ENCODE results near the gene ARHGAP10. TPM values are rescaled to one million over a fixed set of nuclear protein-coding genes. Genes with fewer than 3 reads are reported as not detected.

Gene ARHGAP10
- total RNA-seq, 1 experiment from 2014 or later, result 11.7 TPM

- Histone ChIP-seq H3K4me3 (ENCODE audit: low read depth in 2 of 2, low read length in 2 of 2) (no peak overlapping the region), H3K9me3 (ENCODE audit: control insufficient read depth, insufficient read depth, low read depth, low read length) (no peaks in the 10 kb centered on the region), H3K27ac (ENCODE audit: low read length) (no peak overlapping the region), H3K36me3 (ENCODE audit: control insufficient read depth, insufficient read depth, low read length) (no peaks in the 10 kb centered on the region; the same call in 1 of the 2 replicates), H3K4me1 (ENCODE audit: control insufficient read depth, insufficient read depth, low read length) (no peaks in the 10 kb centered on the region), H3K27me3 (ENCODE audit: control insufficient read depth, insufficient read depth, low read length) (no peaks in the 10 kb centered on the region)
- ChIA-PET POLR2A (no interaction called here), CTCF (no interaction called here)
- TF ChIP-seq CTCF (IDR thresholded peaks at IDR 0.05) (no peak), REST (IDR thresholded peaks at IDR 0.05; ENCODE audit: insufficient read depth in 1 of 2, low read depth in 2 of 2, low read length in 1 of 2) (no peak), TCF7L2 (IDR thresholded peaks at IDR 0.05; ENCODE audit: low read depth, low read length) (no peak), SIN3A (IDR thresholded peaks at IDR 0.05; ENCODE audit: borderline replicate concordance, insufficient read depth, low read depth, low read length) (no peak), POLR2AphosphoS5 (IDR thresholded peaks at IDR 0.05; ENCODE audit: low read depth, low read length) (no peak)
- no TSS peak for BruUV-seq (replicated peaks)
- ATAC-seq (no peak), DNase-seq (ENCODE audit: low read depth, low spot score) (no peak)
- intact Hi-C loops (cut with micrococcal nuclease; ENCODE audit: unreplicated experiment), result no loop called here
- in situ Hi-C loops (cut with HindIII; ENCODE audit: low pct_unique_long_range_greater_than_20kb, low sequenced_read_pairs), result no loop called here
Measured at GRCh38 chr4:148023512-148024181, 291.8 kb downstream of the ARHGAP10 start.

- Histone ChIP-seq H3K27ac (ENCODE audit: low read length) (no peak overlapping the region), H3K4me1 (ENCODE audit: control insufficient read depth, insufficient read depth, low read length) (no peaks in the 10 kb centered on the region), H3K4me3 (ENCODE audit: low read depth in 2 of 2, low read length in 2 of 2) (no peak overlapping the region), H3K36me3 (ENCODE audit: control insufficient read depth, insufficient read depth, low read length) (no peaks in the 10 kb centered on the region; the same call in 1 of the 2 replicates), H3K27me3 (ENCODE audit: control insufficient read depth, insufficient read depth, low read length) (no peaks in the 10 kb centered on the region), H3K9me3 (ENCODE audit: control insufficient read depth, insufficient read depth, low read depth, low read length) (no peaks in the 10 kb centered on the region)
- ATAC-seq (no peak), DNase-seq (ENCODE audit: low read depth, low spot score) (no peak)
- no TSS peak for BruUV-seq (replicated peaks)
- TF ChIP-seq CTCF (IDR thresholded peaks at IDR 0.05) (no peak), SIN3A (IDR thresholded peaks at IDR 0.05; ENCODE audit: borderline replicate concordance, insufficient read depth, low read depth, low read length) (no peak), REST (IDR thresholded peaks at IDR 0.05; ENCODE audit: insufficient read depth in 1 of 2, low read depth in 2 of 2, low read length in 1 of 2) (no peak), TCF7L2 (IDR thresholded peaks at IDR 0.05; ENCODE audit: low read depth, low read length) (no peak), POLR2AphosphoS5 (IDR thresholded peaks at IDR 0.05; ENCODE audit: low read depth, low read length) (no peak)
- intact Hi-C loops (cut with micrococcal nuclease; ENCODE audit: unreplicated experiment), result no loop called here
- in situ Hi-C loops (cut with HindIII; ENCODE audit: low pct_unique_long_range_greater_than_20kb, low sequenced_read_pairs), result no loop called here
- ChIA-PET CTCF (no interaction called here), POLR2A (no interaction called here)
Measured at GRCh38 chr4:148025981-148026380, 294.1 kb downstream of the ARHGAP10 start.

All from Panc1 (cell line).